HEK293T (cell line): ENCODE data around the gene TMEM269.

Experiments
- BHLHE40 ChIP-seq: fragments of 450-650 bp; IDR thresholded peaks from 2 replicates; pipeline ENCODE4 v1.6.1; 2016; ENCODE audit warnings: mild to moderate bottlenecking, moderate library complexity, borderline replicate concordance
- FOXA1 ChIP-seq: fragments of 450-650 bp; IDR thresholded peaks from 2 replicates; pipeline ENCODE4 v1.6.1; 2016; ENCODE audit warnings: mild to moderate bottlenecking
- FOXK2 ChIP-seq: fragments of 450-650 bp; IDR thresholded peaks from 2 replicates; pipeline ENCODE4 v1.6.1; 2016; ENCODE audit warnings: mild to moderate bottlenecking
- FOXM1 ChIP-seq: fragments of 450-650 bp; IDR thresholded peaks from 2 replicates; pipeline ENCODE4 v1.6.1; 2017; ENCODE audit warnings: mild to moderate bottlenecking, borderline replicate concordance
- HDGF ChIP-seq: fragments of 450-650 bp; IDR thresholded peaks from 2 replicates; pipeline ENCODE4 v1.6.1; 2017; ENCODE audit warnings: antibody characterized with exemption, borderline replicate concordance
- L3MBTL2 ChIP-seq: fragments of 450-650 bp; conservative IDR thresholded peaks from 2 replicates; pipeline ENCODE4 v1.6.1; 2016; ENCODE audit warnings: mild to moderate bottlenecking
- LEF1 ChIP-seq: fragments of 450-650 bp; IDR thresholded peaks from 2 replicates; pipeline ENCODE4 v1.6.1; 2017; ENCODE audit warnings: mild to moderate bottlenecking, borderline replicate concordance
- PKNOX1 ChIP-seq: fragments of 450-650 bp; IDR thresholded peaks from 2 replicates; pipeline ENCODE4 v1.6.1; 2016
- SP1 ChIP-seq: fragments of 450-650 bp; IDR thresholded peaks from 2 replicates; pipeline ENCODE4 v1.6.1; 2017
- SUZ12 ChIP-seq: fragments of 450-650 bp; IDR thresholded peaks from 2 replicates; pipeline ENCODE4 v1.6.1; 2016; ENCODE audit warnings: mild to moderate bottlenecking
- ZNF384 ChIP-seq: fragments of 450-650 bp; IDR thresholded peaks from 2 replicates; pipeline ENCODE4 v1.6.1; 2016

- no peak for TF ChIP-seq FOXM1
- TF ChIP-seq L3MBTL2: no peak
- TF ChIP-seq ZNF384: no peak
- no peak for TF ChIP-seq BHLHE40
- TF ChIP-seq FOXK2: no peak
- no peak for TF ChIP-seq SP1
- TF ChIP-seq PKNOX1: no peak
- TF ChIP-seq FOXA1: no peak
- no peak for TF ChIP-seq SUZ12
- TF ChIP-seq HDGF: no peak
- no peak for TF ChIP-seq LEF1
Measured at GRCh38 chr1:42756956-42757891, 27.6 kb upstream of the TMEM269 start.
